GM23338 (cell line): ENCODE measurements around the gene MGRN1.

Experiments
- CREB1 ChIP-seq: fragments of 250-450 bp; sonication (Bioruptor Pico); IDR thresholded peaks from 2 replicates; pipeline ENCODE4 v1.5.0; 2020; ENCODE audit warnings: low read depth, mild to moderate bottlenecking, moderate library complexity
- CTCF ChIP-seq, 2 experiments: fragments of 200-600 bp in 1 of 2; sonication (generic) in 1 of 2; conservative IDR thresholded peaks; 2 replicates each; pipeline versions ENCODE4 v1.5.1 to v1.6.1; 2016 to 2017; ENCODE audit warnings: antibody characterized with exemption in 2 of 2, low read depth in 2 of 2, mild to moderate bottlenecking in 2 of 2, moderate library complexity in 1 of 2
- EZH2 ChIP-seq: fragments of 200-600 bp; sonication (generic); IDR thresholded peaks from one replicate; pipeline ENCODE4 v1.8.0; 2017; ENCODE audit warnings: antibody characterized with exemption, mild to moderate bottlenecking, low read depth; ENCODE audit not compliant: unreplicated experiment
- EZH2phosphoT487 ChIP-seq: fragments of 200-600 bp; sonication (generic); IDR thresholded peaks from one replicate; pipeline ENCODE4 v1.8.1; 2018; ENCODE audit warnings: antibody characterized with exemption; ENCODE audit not compliant: unreplicated experiment
- JUNB ChIP-seq: IDR thresholded peaks from one replicate; pipeline ENCODE4 v1.6.1; 2016; ENCODE audit warnings: antibody characterized with exemption; ENCODE audit not compliant: unreplicated experiment
- POLR2AphosphoS5 ChIP-seq: IDR thresholded peaks from 2 replicates; pipeline ENCODE4 v1.6.1; 2016; ENCODE audit warnings: antibody characterized with exemption, low read depth
- STAT1 ChIP-seq: IDR thresholded peaks from one replicate; pipeline ENCODE4 v1.6.1; 2016; ENCODE audit warnings: antibody characterized with exemption; ENCODE audit not compliant: unreplicated experiment
- TF ChIP-seq, protein P1 (sequence below): IDR thresholded peaks from one replicate; pipeline ENCODE4 v1.6.1; 2018; ENCODE audit warnings: antibody characterized with exemption; ENCODE audit not compliant: unreplicated experiment

- no peak for TF ChIP-seq CTCF (conservative IDR thresholded peaks at IDR 0.05; ENCODE audit: low read depth in 2 of 2)
- no peak for TF ChIP-seq EZH2
- TF ChIP-seq, protein P1, sequence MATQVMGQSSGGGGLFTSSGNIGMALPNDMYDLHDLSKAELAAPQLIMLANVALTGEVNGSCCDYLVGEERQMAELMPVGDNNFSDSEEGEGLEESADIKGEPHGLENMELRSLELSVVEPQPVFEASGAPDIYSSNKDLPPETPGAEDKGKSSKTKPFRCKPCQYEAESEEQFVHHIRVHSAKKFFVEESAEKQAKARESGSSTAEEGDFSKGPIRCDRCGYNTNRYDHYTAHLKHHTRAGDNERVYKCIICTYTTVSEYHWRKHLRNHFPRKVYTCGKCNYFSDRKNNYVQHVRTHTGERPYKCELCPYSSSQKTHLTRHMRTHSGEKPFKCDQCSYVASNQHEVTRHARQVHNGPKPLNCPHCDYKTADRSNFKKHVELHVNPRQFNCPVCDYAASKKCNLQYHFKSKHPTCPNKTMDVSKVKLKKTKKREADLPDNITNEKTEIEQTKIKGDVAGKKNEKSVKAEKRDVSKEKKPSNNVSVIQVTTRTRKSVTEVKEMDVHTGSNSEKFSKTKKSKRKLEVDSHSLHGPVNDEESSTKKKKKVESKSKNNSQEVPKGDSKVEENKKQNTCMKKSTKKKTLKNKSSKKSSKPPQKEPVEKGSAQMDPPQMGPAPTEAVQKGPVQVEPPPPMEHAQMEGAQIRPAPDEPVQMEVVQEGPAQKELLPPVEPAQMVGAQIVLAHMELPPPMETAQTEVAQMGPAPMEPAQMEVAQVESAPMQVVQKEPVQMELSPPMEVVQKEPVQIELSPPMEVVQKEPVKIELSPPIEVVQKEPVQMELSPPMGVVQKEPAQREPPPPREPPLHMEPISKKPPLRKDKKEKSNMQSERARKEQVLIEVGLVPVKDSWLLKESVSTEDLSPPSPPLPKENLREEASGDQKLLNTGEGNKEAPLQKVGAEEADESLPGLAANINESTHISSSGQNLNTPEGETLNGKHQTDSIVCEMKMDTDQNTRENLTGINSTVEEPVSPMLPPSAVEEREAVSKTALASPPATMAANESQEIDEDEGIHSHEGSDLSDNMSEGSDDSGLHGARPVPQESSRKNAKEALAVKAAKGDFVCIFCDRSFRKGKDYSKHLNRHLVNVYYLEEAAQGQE = no peak
- TF ChIP-seq POLR2AphosphoS5 = no peak
- TF ChIP-seq EZH2phosphoT487 = no peak
- no peak for TF ChIP-seq CREB1 (CRISPR knock-in tag)
- TF ChIP-seq JUNB = no peak
- no peak for TF ChIP-seq STAT1
Observed at GRCh38 chr16:4659363-4660353, 35.0 kb downstream of the MGRN1 start.
